Osteocyte (in vitro differentiated cells): Measurements from ENCODE around the gene SLC17A5. TPM values are rescaled to one million over a fixed set of nuclear protein-coding genes. Genes with fewer than 3 reads are reported as not detected.
A peak's percentile ranks its signal among the peaks of the same experiment; 100 is the strongest.
"Not testable (repeated sequence)": the region's sequence is repeated elsewhere in the genome, so short reads cannot be mapped to it uniquely, and the experiment has no call there.

Source experiments
- DNase-seq: peaks from one replicate; pipeline ENCODE4 v3.0.0; 2021; ENCODE audit warnings: mixed read lengths; ENCODE audit not compliant: unreplicated experiment; ENCODE audit errors: extremely low spot score
- H3K27ac Mint-ChIP-seq: one replicate; pipeline ENCODE4 v1.8.0; 2021; ENCODE audit warnings: mild to moderate bottlenecking, mixed read lengths; ENCODE audit not compliant: unreplicated experiment
- H3K27me3 Mint-ChIP-seq: one replicate; pipeline ENCODE4 v1.8.0; 2021; ENCODE audit warnings: mixed read lengths; ENCODE audit not compliant: unreplicated experiment
- H3K36me3 Mint-ChIP-seq: one replicate; pipeline ENCODE4 v1.8.0; 2021; ENCODE audit warnings: mixed read lengths; ENCODE audit not compliant: unreplicated experiment
- H3K4me1 Mint-ChIP-seq: one replicate; pipeline ENCODE4 v1.8.0; 2021; ENCODE audit warnings: mixed read lengths; ENCODE audit not compliant: unreplicated experiment
- H3K4me3 Mint-ChIP-seq: one replicate; pipeline ENCODE4 v1.8.0; 2021; ENCODE audit warnings: mild to moderate bottlenecking, moderate library complexity, mixed read lengths; ENCODE audit not compliant: unreplicated experiment
- H3K9me3 Mint-ChIP-seq: one replicate; pipeline ENCODE4 v1.8.0; 2021; ENCODE audit warnings: mixed read lengths; ENCODE audit not compliant: unreplicated experiment
- CTCF ChIP-seq: fragments of 200-600 bp; sonication (generic); IDR thresholded peaks from 2 replicates; pipeline ENCODE4 v1.5.0; 2021; ENCODE audit warnings: antibody characterized with exemption, mild to moderate bottlenecking, moderate library complexity
- total RNA-seq: library from RNA; stranded (reverse); gene quantifications from 2 replicates; pipeline ENCODE4 v1.2.1, GENCODE V29; 2021

The SLC17A5 gene
- total RNA-seq, 1 donor from 2014 or later = 20.4 TPM

- H3K36me3 Mint-ChIP-seq = no peaks in the 10 kb centered on the region
- H3K4me3 Mint-ChIP-seq = no peak overlapping the region
- no peak for TF ChIP-seq CTCF
- no peaks in the 10 kb centered on the region for H3K9me3 Mint-ChIP-seq
- peaks cover 44% of the 10 kb centered on the region for H3K4me1 Mint-ChIP-seq
- H3K27ac Mint-ChIP-seq = no peak overlapping the region
- no peaks in the 10 kb centered on the region for H3K27me3 Mint-ChIP-seq
- DNase-seq = no peak
Observed at GRCh38 chr6:73569121-73569520, 84.7 kb downstream of the SLC17A5 start.

GRCh38 chr6:73566954-73567591 lies 86.7 kb downstream of the SLC17A5 start:
- Mint-ChIP-seq H3K9me3 (no peaks in the 10 kb centered on the region), H3K27ac (peak overlapping the region; percentile 87), H3K4me3 (no peak overlapping the region), H3K27me3 (no peaks in the 10 kb centered on the region), H3K36me3 (no peaks in the 10 kb centered on the region), H3K4me1 (peaks cover 46% of the 10 kb centered on the region)
- DNase-seq = no peak
- TF ChIP-seq CTCF = no peak

GRCh38 chr6:73566486-73566871 lies 87.3 kb downstream of the SLC17A5 start:
- peak overlapping the region; percentile 87 for H3K27ac Mint-ChIP-seq
- H3K4me1 Mint-ChIP-seq = peaks cover 46% of the 10 kb centered on the region
- H3K27me3 Mint-ChIP-seq, DNase-seq, H3K9me3 Mint-ChIP-seq, H3K4me3 Mint-ChIP-seq, H3K36me3 Mint-ChIP-seq: not testable (repeated sequence)

GRCh38 chr6:73565767-73566485 lies 87.9 kb downstream of the SLC17A5 start:
- no peaks in the 10 kb centered on the region for H3K27me3 Mint-ChIP-seq
- no peak for DNase-seq
- peaks cover 47% of the 10 kb centered on the region for H3K4me1 Mint-ChIP-seq
- TF ChIP-seq CTCF = no peak
- H3K36me3 Mint-ChIP-seq = no peaks in the 10 kb centered on the region
- H3K9me3 Mint-ChIP-seq = no peaks in the 10 kb centered on the region
- peak overlapping the region; percentile 87 for H3K27ac Mint-ChIP-seq
- H3K4me3 Mint-ChIP-seq = no peak overlapping the region

GRCh38 chr6:73564578-73565345 lies 89.0 kb downstream of the SLC17A5 start:
- Mint-ChIP-seq H3K4me1 (peaks cover 55% of the 10 kb centered on the region), H3K27ac (peak overlapping the region; percentile 87), H3K4me3 (no peak overlapping the region), H3K36me3 (no peaks in the 10 kb centered on the region), H3K27me3 (no peaks in the 10 kb centered on the region), H3K9me3 (no peaks in the 10 kb centered on the region)
- DNase-seq = no peak
- no peak for TF ChIP-seq CTCF
